DLD1 (cell line): ENCODE data around the gene SV2C.

Source experiments
- in situ Hi-C: cut with HindIII; loops from 2 replicates; pipeline ENCODE4 v1.10.0; 2017; ENCODE audit warnings: low sequenced_read_pairs

Gene SV2C

DNA sequence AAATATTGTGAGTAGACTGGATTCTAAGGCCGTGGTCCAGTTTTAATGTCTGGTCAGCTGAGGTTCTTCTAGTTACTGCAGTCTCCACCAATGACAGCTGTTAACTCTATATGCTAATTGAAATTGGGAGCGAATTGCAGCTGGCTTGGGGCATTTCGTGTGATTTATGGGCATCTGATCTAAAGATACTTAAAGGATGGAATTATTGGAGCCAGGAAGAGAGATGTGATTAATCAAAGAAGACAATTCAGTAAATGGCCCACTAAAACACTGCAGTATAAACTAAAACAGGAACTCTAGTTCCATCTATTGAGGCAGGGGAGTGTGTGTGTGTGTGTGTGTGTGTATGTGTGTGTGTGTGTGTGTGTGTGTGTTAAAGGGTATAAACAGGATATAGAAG is 162.4 kb downstream of the SV2C start:
- in situ Hi-C loops = no loop called here

GRCh38 chr5:76249621-76250020 is 166.4 kb downstream of the SV2C start:
- in situ Hi-C loops = no loop called here

GRCh38 chr5:76250463-76250862 is 167.3 kb downstream of the SV2C start:
- in situ Hi-C loops = no loop called here

DNA sequence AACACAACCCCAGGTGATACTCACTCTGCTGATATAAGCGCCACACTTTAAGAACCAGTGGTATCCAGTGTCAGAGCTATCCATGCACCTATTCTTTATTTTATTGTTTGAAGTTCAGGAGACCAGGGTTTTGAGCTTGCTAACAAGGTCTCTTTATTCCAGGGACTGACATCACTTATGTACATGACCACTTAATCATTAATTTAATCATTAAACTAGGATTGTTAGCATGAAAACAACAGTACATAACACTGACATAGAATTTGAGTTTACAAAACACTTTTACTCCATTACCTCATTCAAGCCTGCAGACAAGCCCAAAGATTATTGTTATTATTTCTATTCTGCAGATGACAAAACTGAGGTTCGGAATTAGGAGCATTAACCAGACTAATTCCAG is 168.5 kb downstream of the SV2C start:
- in situ Hi-C loops = no loop called here

- in situ Hi-C loops = no loop called here
Measured at GRCh38 chr5:76252437-76252836, 169.3 kb downstream of the SV2C start.

DNA sequence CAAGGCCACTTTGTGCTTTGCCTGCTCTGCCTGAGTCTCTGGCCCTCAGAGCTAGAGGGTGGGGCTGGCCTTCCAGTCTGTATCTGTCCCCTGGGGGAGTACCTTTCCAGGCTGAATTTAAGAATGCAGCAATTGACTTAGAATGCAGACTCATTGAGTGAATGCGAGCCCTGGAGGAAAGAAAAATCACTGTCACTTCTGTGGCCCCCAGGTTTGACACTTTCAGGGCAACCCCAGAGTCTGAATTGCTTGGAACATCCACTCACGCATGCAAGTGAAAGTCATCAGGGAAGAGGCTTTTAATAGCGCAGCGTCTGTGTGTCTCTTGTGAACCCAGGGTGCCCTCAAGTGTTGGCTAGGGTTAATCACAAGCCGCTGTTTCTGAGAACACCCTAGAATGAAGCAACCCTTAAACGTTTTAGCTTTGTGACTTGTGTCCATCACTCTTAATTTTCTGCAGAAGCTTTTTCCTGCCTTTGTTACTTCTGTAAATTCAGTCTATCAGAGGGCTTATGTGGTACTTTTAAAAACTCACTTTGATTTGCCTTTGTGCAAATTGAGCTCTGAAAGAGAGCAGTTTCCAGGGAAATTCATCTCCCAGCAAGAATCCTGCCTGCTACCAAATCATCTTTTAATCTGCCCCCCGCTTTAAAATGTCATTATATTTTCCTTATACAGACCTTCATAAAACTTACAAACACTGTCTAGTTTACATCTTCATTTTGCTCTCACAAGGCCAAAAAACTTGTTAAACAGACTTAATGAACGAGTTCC is 173.1 kb downstream of the SV2C start:
- in situ Hi-C loops = no loop called here

DNA sequence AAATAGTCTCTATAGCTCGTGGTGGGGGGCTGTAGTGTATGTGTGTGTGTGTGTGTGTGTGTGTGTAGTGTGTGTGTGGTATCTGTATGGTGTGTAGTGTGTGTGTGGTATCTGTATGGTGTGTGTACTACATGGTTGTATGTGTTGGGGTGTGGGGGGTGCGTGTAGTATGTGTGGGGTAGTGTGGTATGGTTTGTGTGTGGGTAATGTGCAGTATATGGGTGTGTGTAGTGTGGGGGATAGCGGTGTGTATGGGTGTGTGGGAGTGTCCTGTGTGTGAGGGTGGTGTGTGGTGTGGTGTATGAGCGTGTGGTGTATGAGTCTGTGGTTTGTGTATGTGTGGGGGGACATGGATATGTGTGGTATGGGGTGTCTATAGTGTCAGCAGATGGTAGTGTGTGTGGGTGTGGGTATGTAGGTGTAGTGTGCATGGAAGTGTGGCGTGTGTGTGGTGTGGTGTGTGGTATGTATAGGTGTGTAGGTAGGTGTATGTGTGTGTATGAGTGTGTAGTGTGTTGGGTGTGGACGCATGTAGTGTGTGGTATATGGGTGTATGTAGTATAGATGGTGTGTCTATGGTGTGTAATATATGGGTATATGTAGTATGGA is 174.1 kb downstream of the SV2C start:
- in situ Hi-C loops = no loop called here

- in situ Hi-C loops = no loop called here
Measured at GRCh38 chr5:76257897-76258296, 174.7 kb downstream of the SV2C start.

- in situ Hi-C loops = no loop called here
Measured at GRCh38 chr5:76264681-76265080, 181.5 kb downstream of the SV2C start.

DNA sequence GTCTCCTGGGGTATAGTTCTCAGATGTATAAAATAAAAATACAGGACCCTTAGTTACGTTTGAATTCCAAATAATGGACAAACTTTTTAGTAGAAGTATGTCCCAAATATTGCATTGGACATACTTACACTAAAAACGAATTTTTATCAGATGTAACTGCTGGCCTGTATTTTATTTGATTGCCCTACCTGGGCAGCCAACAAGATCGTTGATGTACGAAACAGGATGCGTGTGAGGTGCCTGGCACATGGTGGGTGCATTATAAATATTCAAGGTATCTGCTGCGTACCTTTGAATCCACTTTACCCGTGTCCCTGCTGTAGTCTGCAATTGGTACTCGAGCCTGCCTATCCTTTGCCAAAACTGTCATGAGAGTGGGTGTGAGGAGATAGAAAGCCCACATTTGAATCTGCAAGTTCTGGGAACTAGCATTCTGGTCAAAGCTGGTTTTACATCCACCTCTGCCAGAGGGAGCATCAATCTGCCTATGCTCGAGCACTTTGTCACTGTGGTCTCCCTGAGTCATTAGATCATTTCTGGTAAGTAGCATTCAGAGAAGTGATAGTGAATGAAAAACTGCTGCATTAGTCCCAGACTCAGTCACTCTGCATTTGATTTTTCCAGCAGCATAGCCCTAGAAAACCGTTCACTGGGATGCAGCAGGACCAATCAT is 186.2 kb downstream of the SV2C start:
- in situ Hi-C loops = no loop called here

DNA sequence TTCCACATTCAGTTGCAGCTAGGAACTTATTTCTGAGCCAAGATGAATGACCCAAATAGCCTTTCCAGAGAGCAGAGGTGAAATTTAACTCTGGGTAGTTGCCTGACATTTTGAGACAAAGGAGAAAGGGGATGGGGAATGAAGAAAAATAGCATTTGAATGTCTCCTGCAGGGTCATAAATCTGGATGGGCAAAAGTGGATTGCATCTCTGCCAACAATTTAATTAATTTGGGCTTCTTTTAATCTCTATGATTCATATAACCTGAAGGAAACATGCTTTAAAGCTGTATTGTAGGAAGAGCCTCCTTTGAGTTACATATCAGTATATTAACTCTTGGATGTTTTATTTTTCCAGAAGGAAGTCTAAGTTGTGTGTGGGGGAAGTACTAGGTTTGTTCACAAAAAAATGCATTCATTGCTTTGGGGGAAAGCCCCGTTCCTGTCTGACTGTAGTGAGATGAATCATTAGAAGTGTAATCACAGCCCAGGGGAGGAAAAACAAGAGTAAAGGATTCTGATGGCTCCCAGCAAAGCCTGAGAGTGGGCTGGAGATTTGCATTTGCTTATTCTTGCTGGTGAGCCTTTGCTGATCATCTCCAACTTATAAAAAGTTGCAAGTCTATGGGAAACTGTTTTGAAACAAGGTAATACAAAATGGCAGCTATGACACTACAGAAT is 186.9 kb downstream of the SV2C start:
- in situ Hi-C loops = no loop called here

DNA sequence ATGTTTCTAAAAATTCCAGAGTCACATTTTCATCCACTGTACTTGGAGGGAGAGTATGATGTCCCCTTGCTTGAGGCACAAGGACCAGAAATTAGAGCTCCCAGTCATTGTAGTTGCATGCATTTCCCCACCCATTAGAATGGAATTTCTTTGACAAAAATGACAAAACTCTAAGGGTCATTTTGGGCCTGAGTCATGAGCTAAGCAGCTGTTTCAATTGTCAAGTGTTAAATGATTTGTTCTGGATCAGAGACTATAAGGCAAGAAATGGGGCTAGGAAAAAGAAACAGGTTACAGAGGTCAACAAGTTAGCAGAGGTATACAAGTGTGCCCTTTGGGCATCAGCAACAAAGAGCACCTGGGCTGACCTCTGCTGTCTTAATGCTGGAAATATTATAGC is 188.7 kb downstream of the SV2C start:
- in situ Hi-C loops = no loop called here

- in situ Hi-C loops = no loop called here
Measured at GRCh38 chr5:76273206-76273885, 190.2 kb downstream of the SV2C start.

DNA sequence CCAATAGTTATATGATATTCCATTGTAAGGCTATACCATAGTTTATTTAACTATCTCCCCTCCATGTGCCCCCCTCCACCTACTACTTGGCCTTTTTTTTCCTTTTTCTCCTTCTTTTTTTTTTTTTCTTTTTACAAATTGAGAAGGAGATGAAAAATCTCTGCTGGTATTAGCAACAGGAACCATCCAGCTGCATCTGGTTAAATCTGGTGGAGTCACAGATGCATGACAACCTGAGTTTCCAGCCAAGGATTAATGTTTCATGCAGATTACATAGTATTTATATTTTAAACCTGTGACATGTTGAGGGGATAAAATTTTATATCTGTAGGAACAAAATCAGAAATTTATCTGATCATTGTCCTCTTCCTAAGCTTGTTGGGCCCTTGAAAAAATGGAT is 191.4 kb downstream of the SV2C start:
- in situ Hi-C loops = no loop called here

- in situ Hi-C loops = no loop called here
Measured at GRCh38 chr5:76277736-76278135, 194.6 kb downstream of the SV2C start.

DNA sequence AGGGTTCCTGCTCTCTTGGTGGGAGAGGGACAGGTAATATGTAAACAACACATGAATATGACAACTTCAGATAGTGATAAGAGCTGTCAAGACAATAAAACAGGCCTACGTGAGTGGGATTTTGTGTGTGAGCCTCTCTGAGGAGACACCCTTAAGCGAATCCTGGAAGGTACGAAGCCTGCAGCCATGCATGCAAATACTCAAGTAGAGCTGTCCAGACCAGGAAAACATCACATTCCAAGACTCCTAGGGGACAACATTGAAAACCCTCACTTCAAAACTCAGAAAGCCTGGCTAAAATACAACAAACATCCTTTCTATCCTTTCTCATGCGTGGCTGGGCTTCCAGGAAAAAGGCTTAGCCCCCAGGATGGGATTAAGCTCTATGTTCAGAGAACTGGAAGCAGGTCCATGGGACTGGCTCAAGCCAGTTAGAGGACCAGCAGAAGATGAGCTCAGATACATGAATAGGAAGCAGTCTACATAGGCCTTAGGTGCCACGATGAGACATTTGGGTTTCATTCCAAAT is 195.1 kb downstream of the SV2C start:
- in situ Hi-C loops = no loop called here

- in situ Hi-C loops = no loop called here
Measured at GRCh38 chr5:76280494-76280893, 197.3 kb downstream of the SV2C start.

DNA sequence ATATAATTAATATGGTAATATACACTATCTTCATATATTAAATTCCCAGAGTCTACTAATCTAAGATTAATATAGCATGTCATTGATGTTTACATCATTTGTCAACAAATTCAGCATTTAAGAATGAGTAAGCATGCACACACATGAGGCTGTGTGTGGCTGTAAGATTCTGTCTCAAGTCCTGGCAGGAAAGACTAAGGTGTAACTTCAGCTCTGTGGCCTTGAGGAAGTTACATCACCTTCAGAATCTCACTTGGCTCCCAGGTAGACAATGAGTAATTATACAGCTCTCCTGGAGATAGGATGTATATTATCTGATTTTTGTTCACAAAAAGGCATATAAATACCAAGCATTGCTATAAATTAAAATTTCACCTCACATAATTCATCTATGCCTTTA is 200.5 kb downstream of the SV2C start:
- in situ Hi-C loops = no loop called here

GRCh38 chr5:76289692-76290091 is 206.5 kb downstream of the SV2C start:
- in situ Hi-C loops = no loop called here

- in situ Hi-C loops = no loop called here
Measured at GRCh38 chr5:76290321-76290757, 207.2 kb downstream of the SV2C start.
